HG03521 (cell line): ENCODE data around the gene MED8.

Source experiments
- ATAC-seq: cut with Tn5 transposase; IDR thresholded peaks from one replicate; pipeline ENCODE4 v1.9.1; 2021; ENCODE audit warnings: mild to moderate bottlenecking, moderate library complexity; ENCODE audit not compliant: unreplicated experiment

MED8 gene, protein sequence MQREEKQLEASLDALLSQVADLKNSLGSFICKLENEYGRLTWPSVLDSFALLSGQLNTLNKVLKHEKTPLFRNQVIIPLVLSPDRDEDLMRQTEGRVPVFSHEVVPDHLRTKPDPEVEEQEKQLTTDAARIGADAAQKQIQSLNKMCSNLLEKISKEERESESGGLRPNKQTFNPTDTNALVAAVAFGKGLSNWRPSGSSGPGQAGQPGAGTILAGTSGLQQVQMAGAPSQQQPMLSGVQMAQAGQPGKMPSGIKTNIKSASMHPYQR

GRCh38 chr1:43389326-43390313, at the start of gene MED8, which contains the start of gene SZT2:
MED8 (minus strand) TSS chr1:43389800; CDS start chr1:43389764, 36 bp downstream.
SZT2 (plus strand) TSS chr1:43389899; CDS start chr1:43389969, 70 bp downstream.
- ATAC-seq, result peak; percentile 84

- ATAC-seq, result no peak
Measured at GRCh38 chr1:43438953-43439581, 49.5 kb upstream of the MED8 start.

DNA sequence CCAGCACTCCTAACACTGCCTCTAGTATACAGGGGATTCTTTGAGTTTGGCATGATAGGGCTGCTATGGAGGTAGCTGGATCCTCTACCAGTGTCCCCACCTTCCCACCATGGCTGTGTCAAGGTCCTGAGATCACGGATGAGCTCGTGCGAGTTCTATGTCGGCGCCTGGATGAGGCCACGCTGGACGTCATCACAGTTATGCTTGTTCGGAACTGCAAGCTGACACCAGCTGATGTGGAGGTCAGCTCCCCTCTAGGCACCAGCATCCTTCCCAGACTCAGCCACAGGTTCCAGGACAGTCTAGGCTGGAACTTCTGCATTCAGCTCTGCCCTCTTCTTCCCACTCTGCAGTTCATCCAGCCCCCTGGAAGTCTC, 49.0 kb upstream of the MED8 start:
- ATAC-seq, result no peak

GRCh38 chr1:43438006-43438405, 48.4 kb upstream of the MED8 start:
- no peak for ATAC-seq

- no peak for ATAC-seq
Measured at GRCh38 chr1:43437031-43437973, 47.7 kb upstream of the MED8 start.

DNA sequence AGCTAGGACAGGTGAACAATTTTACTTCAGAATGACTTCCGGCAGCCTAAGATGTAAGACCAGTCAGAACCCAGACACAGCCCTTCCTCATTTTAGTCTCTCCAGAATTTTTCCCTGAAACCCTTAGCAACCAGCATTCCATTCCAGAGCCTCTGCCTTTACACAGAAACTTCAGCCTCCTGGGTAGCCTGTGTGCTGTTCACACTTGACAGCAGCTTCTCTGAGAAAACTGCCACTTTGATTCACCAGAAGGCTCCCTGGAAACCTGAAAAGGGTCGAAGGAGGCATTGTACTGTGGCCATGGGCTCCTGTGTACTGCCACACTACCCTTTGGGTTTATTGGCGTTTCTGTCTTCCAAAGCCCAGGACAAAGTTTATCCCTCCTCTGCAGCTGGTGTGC, 46.8 kb upstream of the MED8 start:
- no peak for ATAC-seq

GRCh38 chr1:43435146-43436145, 45.8 kb upstream of the MED8 start:
- no peak for ATAC-seq

DNA sequence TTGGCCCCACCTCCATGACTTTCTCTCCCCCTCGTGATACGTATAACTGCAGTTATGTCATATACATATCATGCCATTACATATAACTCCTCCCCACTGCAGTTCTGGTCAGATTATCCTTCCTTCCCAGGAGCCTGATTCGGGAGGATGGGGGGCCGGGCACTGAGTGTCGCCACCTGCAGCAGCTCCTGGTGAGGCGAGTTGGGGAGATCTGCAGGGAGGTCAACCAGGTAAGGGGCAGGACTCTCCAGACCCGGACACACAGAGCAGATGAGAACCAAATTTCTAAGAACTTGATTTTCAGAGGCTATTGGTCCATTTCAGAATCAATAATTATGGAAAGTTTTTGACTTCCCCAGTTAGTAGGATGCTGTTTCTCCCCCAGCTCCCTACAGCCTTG, 44.7 kb upstream of the MED8 start:
- no peak for ATAC-seq

GRCh38 chr1:43432907-43433306, 43.3 kb upstream of the MED8 start:
- ATAC-seq, result no peak

DNA sequence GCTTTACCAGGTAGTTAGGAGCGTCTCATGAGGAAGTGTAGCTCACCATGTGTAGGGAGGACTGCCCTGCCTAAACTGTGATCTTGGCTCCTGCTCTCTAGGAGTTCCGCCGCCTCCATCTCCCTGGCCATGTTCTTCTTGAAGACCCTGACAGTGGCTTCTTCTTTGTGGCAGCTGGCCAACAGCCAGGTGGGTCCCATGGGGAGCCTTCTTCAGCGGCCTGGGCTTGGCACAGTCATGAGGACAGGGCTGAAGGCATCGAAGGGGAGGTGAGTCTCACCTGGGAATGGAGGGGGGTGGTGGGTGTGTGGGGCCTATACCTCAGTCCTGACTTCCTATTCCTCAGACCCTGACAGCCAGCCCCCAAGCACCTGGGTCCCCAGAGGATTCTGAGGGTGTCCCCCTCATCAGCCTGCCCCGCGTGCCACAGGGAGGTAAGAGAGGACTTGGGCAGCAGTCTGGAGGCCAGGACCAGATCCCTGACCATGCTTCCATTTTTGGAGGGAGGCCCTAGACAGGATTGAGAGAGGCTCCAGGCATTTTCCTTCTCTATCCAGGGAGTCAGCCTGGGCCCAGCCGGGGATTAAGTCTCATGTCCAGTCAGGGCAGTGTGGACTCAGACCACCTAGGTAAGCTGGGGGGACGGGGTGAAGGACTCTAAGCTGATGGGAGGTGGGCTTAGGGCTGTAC, 42.7 kb upstream of the MED8 start:
- ATAC-seq, result no peak

GRCh38 chr1:43431676-43432075, 42.1 kb upstream of the MED8 start:
- no peak for ATAC-seq

- no peak for ATAC-seq
Measured at GRCh38 chr1:43430831-43431230, 41.2 kb upstream of the MED8 start.

- no peak for ATAC-seq
Measured at GRCh38 chr1:43427941-43428340, 38.3 kb upstream of the MED8 start.

GRCh38 chr1:43427524-43427923, 37.9 kb upstream of the MED8 start:
- no peak for ATAC-seq

DNA sequence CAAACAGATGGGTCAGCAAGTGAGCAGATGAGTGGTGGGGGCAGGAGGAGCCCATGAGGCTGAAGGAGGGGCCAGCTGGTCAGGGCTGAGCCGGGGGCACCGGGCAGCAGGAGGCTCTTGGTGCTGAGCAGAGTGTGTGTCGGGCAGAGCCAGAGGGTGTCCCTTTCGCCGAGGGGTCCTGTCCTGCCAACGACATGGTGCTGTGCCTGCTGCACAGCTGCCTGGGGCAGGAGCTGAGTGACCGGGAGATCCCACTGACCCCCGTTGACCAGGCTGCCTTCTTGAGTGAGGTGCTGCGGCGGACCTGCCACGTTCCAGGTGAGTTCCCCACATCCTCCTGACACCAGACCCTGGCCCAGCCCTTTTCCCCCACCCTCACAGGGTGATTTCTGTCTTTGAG, 36.6 kb upstream of the MED8 start:
- no peak for ATAC-seq

- no peak for ATAC-seq
Measured at GRCh38 chr1:43425045-43425444, 35.4 kb upstream of the MED8 start.

DNA sequence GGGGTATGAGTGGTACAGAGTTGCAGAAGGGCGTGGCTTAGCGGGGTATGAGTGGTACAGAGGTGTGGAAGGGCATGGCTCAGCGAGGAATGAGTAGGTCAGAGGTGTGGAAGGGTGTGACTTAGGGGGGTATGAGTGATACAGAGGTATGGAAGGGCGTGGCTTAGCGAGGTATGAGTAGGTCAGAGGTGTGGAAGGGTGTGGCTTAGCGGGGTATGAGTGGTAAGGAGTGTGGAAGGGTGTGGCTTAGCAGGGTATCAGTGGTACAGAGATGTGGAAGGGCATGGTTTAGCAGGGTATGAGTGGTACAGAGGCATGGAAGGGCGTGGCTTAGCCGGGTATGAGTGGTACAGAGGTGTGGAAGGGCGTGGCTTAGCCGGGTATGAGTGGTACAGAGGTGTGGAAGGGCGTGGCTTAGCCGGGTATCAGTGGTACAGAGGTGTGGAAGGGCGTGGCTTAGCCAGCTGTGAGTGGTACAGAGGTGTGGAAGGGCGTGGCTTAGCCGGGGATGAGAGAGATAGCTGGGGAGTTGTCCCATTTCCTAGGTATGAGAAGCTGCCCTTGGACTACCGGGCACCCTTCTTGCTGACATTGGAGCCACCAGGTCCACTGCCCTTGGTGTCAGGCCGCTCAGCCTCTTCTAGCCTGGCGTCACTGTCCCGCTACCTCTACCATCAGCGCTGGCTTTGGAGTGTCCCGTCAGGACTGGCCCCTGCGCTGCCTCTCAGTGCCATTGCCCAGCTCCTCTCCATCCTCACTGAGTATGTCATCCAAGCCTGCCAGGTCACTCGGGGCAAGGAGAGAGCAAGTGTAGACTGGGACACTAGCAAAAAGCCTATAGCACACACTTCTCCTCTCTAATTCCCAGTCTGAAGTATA, 34.3 kb upstream of the MED8 start:
- no peak for ATAC-seq
